Measurements from ENCODE around the gene PAX9. TPM values are rescaled to one million over a fixed set of nuclear protein-coding genes. Genes with fewer than 3 reads are reported as not detected.
"Not testable (repeated sequence)": the region's sequence is repeated elsewhere in the genome, so short reads cannot be mapped to it uniquely, and the experiment has no call there.

The PAX9 gene
- total and polyA plus RNA-seq, 5 donors: not detected

- H3K9me3 ChIP-seq (ENCODE audit: control insufficient read depth, low read length): no peaks in the 10 kb centered on the region
- intact Hi-C loops (cut with DNase I): no loop called here
- H3K27ac ChIP-seq (ENCODE audit: low read length): no peak overlapping the region
- no peak overlapping the region for H3K4me3 ChIP-seq (ENCODE audit: low read length)
- H3K27me3 ChIP-seq (ENCODE audit: control insufficient read depth, insufficient read depth): no peaks in the 10 kb centered on the region
- ATAC-seq (no peak), DNase-seq (no peak)
- 92% methylated on average over 4 of the region's 4 CpGs for WGBS
- no peaks in the 10 kb centered on the region for H3K4me1 ChIP-seq (ENCODE audit: control insufficient read depth, insufficient read depth, low read length)
These were observed 20.7 kb downstream of the PAX9 start for GRCh38 chr14:36682338-36682737.

- ATAC-seq: no peak
- DNase-seq: no peak
- Histone ChIP-seq H3K27ac (ENCODE audit: low read length) (no peak overlapping the region), H3K27me3 (ENCODE audit: control insufficient read depth, insufficient read depth) (no peaks in the 10 kb centered on the region), H3K9me3 (ENCODE audit: control insufficient read depth, low read length) (no peaks in the 10 kb centered on the region), H3K4me3 (ENCODE audit: low read length) (no peak overlapping the region), H3K4me1 (ENCODE audit: control insufficient read depth, insufficient read depth, low read length) (no peaks in the 10 kb centered on the region)
- WGBS: 41% methylated on average over 9 of the region's 9 CpGs
- intact Hi-C loops (cut with DNase I): no loop called here
These were observed 21.5 kb downstream of the PAX9 start for GRCh38 chr14:36683083-36683724.

- intact Hi-C loops (cut with DNase I): no loop called here
- H3K4me1 ChIP-seq (ENCODE audit: control insufficient read depth, insufficient read depth, low read length): no peaks in the 10 kb centered on the region
- no peak overlapping the region for H3K4me3 ChIP-seq (ENCODE audit: low read length)
- H3K9me3 ChIP-seq (ENCODE audit: control insufficient read depth, low read length): no peaks in the 10 kb centered on the region
- WGBS: 93% methylated on average over 3 of the region's 3 CpGs
- no peak overlapping the region for H3K27ac ChIP-seq (ENCODE audit: low read length)
- ATAC-seq (no peak), DNase-seq (no peak)
- no peaks in the 10 kb centered on the region for H3K27me3 ChIP-seq (ENCODE audit: control insufficient read depth, insufficient read depth)
These were observed 23.3 kb downstream of the PAX9 start for GRCh38 chr14:36684946-36685345.

- H3K9me3 ChIP-seq (ENCODE audit: control insufficient read depth, low read length): no peaks in the 10 kb centered on the region
- H3K27ac ChIP-seq (ENCODE audit: low read length): no peak overlapping the region
- DNase-seq (no peak), ATAC-seq (no peak)
- intact Hi-C loops (cut with DNase I): no loop called here
- no peaks in the 10 kb centered on the region for H3K4me1 ChIP-seq (ENCODE audit: control insufficient read depth, insufficient read depth, low read length)
- no peak overlapping the region for H3K4me3 ChIP-seq (ENCODE audit: low read length)
- 41% methylated on average over 1 of the region's 1 CpG for WGBS
- no peaks in the 10 kb centered on the region for H3K27me3 ChIP-seq (ENCODE audit: control insufficient read depth, insufficient read depth)
These were observed 28.8 kb downstream of the PAX9 start for GRCh38 chr14:36690311-36691040.

GRCh38 chr14:36699420-36699819 lies 37.8 kb downstream of the PAX9 start:
- WGBS: 60% methylated on average over 7 of the region's 7 CpGs
- H3K9me3 ChIP-seq (ENCODE audit: control insufficient read depth, low read length); H3K4me1 ChIP-seq (ENCODE audit: control insufficient read depth, insufficient read depth, low read length); DNase-seq; ATAC-seq; H3K4me3 ChIP-seq (ENCODE audit: low read length); H3K27ac ChIP-seq (ENCODE audit: low read length); intact Hi-C loops (cut with DNase I); H3K27me3 ChIP-seq (ENCODE audit: control insufficient read depth, insufficient read depth): not testable (repeated sequence)

- H3K27me3 ChIP-seq (ENCODE audit: control insufficient read depth, insufficient read depth): no peaks in the 10 kb centered on the region
- intact Hi-C loops (cut with DNase I): no loop called here
- ATAC-seq (no peak), DNase-seq (no peak)
- WGBS: 95% methylated on average over 1 of the region's 1 CpG
- H3K4me1 ChIP-seq (ENCODE audit: control insufficient read depth, insufficient read depth, low read length): no peaks in the 10 kb centered on the region
- H3K27ac ChIP-seq (ENCODE audit: low read length): no peak overlapping the region
- no peaks in the 10 kb centered on the region for H3K9me3 ChIP-seq (ENCODE audit: control insufficient read depth, low read length)
- no peak overlapping the region for H3K4me3 ChIP-seq (ENCODE audit: low read length)
These were observed 39.0 kb downstream of the PAX9 start for GRCh38 chr14:36700651-36701050.

- Histone ChIP-seq H3K27ac (ENCODE audit: low read length) (no peak overlapping the region), H3K4me1 (ENCODE audit: control insufficient read depth, insufficient read depth, low read length) (no peaks in the 10 kb centered on the region), H3K4me3 (ENCODE audit: low read length) (no peak overlapping the region), H3K27me3 (ENCODE audit: control insufficient read depth, insufficient read depth) (no peaks in the 10 kb centered on the region), H3K9me3 (ENCODE audit: control insufficient read depth, low read length) (no peaks in the 10 kb centered on the region)
- DNase-seq (no peak), ATAC-seq (no peak)
- intact Hi-C loops (cut with DNase I): no loop called here
- 43% methylated on average over 1 of the region's 1 CpG for whole genome bisulfite sequencing
These were observed 39.5 kb downstream of the PAX9 start for GRCh38 chr14:36701132-36701531.

- Histone ChIP-seq H3K9me3 (ENCODE audit: control insufficient read depth, low read length) (no peaks in the 10 kb centered on the region), H3K4me3 (ENCODE audit: low read length) (no peak overlapping the region), H3K4me1 (ENCODE audit: control insufficient read depth, insufficient read depth, low read length) (no peaks in the 10 kb centered on the region), H3K27ac (ENCODE audit: low read length) (no peak overlapping the region), H3K27me3 (ENCODE audit: control insufficient read depth, insufficient read depth) (no peaks in the 10 kb centered on the region)
- 66% methylated on average over 2 of the region's 2 CpGs for WGBS
- intact Hi-C loops (cut with DNase I): no loop called here
- DNase-seq: no peak
- ATAC-seq: no peak
These were observed 40.8 kb downstream of the PAX9 start for GRCh38 chr14:36702474-36702873.

- Histone ChIP-seq H3K27ac (ENCODE audit: low read length) (no peak overlapping the region), H3K27me3 (ENCODE audit: control insufficient read depth, insufficient read depth) (no peaks in the 10 kb centered on the region), H3K4me1 (ENCODE audit: control insufficient read depth, insufficient read depth, low read length) (no peaks in the 10 kb centered on the region), H3K9me3 (ENCODE audit: control insufficient read depth, low read length) (no peaks in the 10 kb centered on the region), H3K4me3 (ENCODE audit: low read length) (no peak overlapping the region)
- intact Hi-C loops (cut with DNase I): no loop called here
- ATAC-seq (no peak), DNase-seq (no peak)
These were observed 45.9 kb downstream of the PAX9 start for GRCh38 chr14:36707570-36707969.

GRCh38 chr14:36713960-36714703 lies 52.5 kb downstream of the PAX9 start:
- H3K27me3 ChIP-seq (ENCODE audit: control insufficient read depth, insufficient read depth): no peaks in the 10 kb centered on the region
- no peak overlapping the region for H3K27ac ChIP-seq (ENCODE audit: low read length)
- DNase-seq (no peak), ATAC-seq (no peak)
- H3K9me3 ChIP-seq (ENCODE audit: control insufficient read depth, low read length): no peaks in the 10 kb centered on the region
- no peak overlapping the region for H3K4me3 ChIP-seq (ENCODE audit: low read length)
- 57% methylated on average over 4 of the region's 4 CpGs for WGBS
- H3K4me1 ChIP-seq (ENCODE audit: control insufficient read depth, insufficient read depth, low read length): no peaks in the 10 kb centered on the region
- intact Hi-C loops (cut with DNase I): no loop called here

GRCh38 chr14:36716614-36717184 lies 55.0 kb downstream of the PAX9 start:
- H3K9me3 ChIP-seq (ENCODE audit: control insufficient read depth, low read length): no peaks in the 10 kb centered on the region
- WGBS: 74% methylated on average over 7 of the region's 7 CpGs
- no peak overlapping the region for H3K27ac ChIP-seq (ENCODE audit: low read length)
- no peaks in the 10 kb centered on the region for H3K27me3 ChIP-seq (ENCODE audit: control insufficient read depth, insufficient read depth)
- H3K4me3 ChIP-seq (ENCODE audit: low read length): no peak overlapping the region
- no peaks in the 10 kb centered on the region for H3K4me1 ChIP-seq (ENCODE audit: control insufficient read depth, insufficient read depth, low read length)
- no peak for DNase-seq
- no peak for ATAC-seq
- intact Hi-C loops (cut with DNase I): no loop called here
